Esophagus squamous epithelium (tissue), 5 donors: ENCODE measurements around the gene CADM1. TPM values are rescaled to one million over a fixed set of nuclear protein-coding genes. Genes with fewer than 3 reads are reported as not detected.
A peak's percentile ranks its signal among the peaks of the same experiment; 100 is the strongest.

ENCODE experiments used
- DNase-seq: peaks from one replicate; lab custom pipeline; 2025; lab: John Stamatoyannopoulos, UW
- H3K27ac ChIP-seq, 4 donors: fragments of 200-600 bp; sonication (generic); one replicate each; pipeline ENCODE4 v1.5.1; 2016 to 2019; ENCODE audit warnings: mild to moderate bottlenecking in 1 of 4
- H3K27me3 ChIP-seq, 4 donors: fragments of 200-600 bp; sonication (generic); 1 replicate in 3 of 4; 2 replicates in 1 of 4; pipeline versions ENCODE4 v1.5.1 to v1.6.0; 2017 to 2021; ENCODE audit warnings: antibody characterized with exemption in 1 of 4
- H3K36me3 ChIP-seq, 3 donors: fragments of 200-600 bp; sonication (generic); one replicate each; pipeline ENCODE4 v1.5.1; 2016 to 2019
- H3K4me1 ChIP-seq, 3 donors: fragments of 200-600 bp; sonication (generic); one replicate each; pipeline ENCODE4 v1.5.1; 2017 to 2019
- H3K4me3 ChIP-seq, 4 donors: fragments of 200-600 bp; sonication (generic); 1 replicate in 3 of 4; 2 replicates in 1 of 4; pipeline ENCODE4 v1.5.1; 2016 to 2019; ENCODE audit warnings: mild to moderate bottlenecking in 2 of 4, moderate library complexity in 1 of 4
- H3K9me3 ChIP-seq, 3 donors: fragments of 200-600 bp; sonication (generic); one replicate each; pipeline ENCODE4 v1.5.1; 2016 to 2019
- POLR2A ChIP-seq, 4 donors: fragments of 450-650 bp; IDR thresholded peaks; one replicate each; pipeline ENCODE4 v1.6.1; 2017; ENCODE audit warnings: antibody characterized with exemption in 4 of 4, mild to moderate bottlenecking in 4 of 4, moderate library complexity in 3 of 4
- WGBS, 2 donors: methylation state at CpG; one replicate each; pipeline ENCODE4 v1.1.5; 2018; 5-methylcytosine and 5-hydroxymethylcytosine counted together
- intact Hi-C: fragments of 100-400 bp; cut with DNase I; formaldehyde crosslinking; loops from one replicate; pipeline ENCODE4 v1.15.0; 2022
- total RNA-seq, 4 donors: library from RNA; depleted of rRNA; stranded (reverse); fragments of >200 nt; gene quantifications; one replicate each; pipeline ENCODE4 v1.1.0, GENCODE V29; 2016
- TF ChIP-seq, protein P1 (sequence below), 6 experiments: fragments of 450-650 bp in 4 of 6; fragments of 200-600 bp in 2 of 6; sonication (generic) in 2 of 6; IDR thresholded peaks; one replicate each; pipeline ENCODE4 v1.5.1; 2016 to 2019; ENCODE audit warnings: antibody characterized with exemption in 6 of 6, mild to moderate bottlenecking in 4 of 6, moderate library complexity in 4 of 6
- donor health status: DM: yes; HTN: yes; CAD: no.

Gene CADM1
- total RNA-seq, 4 donors from 2014 or later: 1.7 to 15.1 (median 8.3) TPM

DNA sequence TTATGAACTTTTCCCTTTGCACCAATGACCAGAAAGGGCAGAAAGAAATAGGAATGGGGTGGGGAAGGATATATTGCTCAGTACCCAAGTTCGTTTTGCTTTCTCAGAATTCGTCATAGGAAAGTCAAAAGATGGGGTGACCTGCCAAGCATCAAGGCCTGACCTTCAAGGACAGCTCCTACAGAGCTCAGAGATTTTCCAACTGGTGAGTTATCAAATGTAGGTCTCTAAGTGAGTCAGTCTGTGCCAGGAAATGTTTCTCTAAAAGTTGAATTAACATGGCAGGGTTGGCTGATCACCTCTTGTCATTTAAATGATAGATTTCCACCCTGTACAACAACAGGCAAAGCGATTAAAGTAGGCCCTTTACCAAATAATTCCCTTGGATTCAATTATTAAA is 307.2 kb downstream of the CADM1 start:
- TF ChIP-seq, protein P1, sequence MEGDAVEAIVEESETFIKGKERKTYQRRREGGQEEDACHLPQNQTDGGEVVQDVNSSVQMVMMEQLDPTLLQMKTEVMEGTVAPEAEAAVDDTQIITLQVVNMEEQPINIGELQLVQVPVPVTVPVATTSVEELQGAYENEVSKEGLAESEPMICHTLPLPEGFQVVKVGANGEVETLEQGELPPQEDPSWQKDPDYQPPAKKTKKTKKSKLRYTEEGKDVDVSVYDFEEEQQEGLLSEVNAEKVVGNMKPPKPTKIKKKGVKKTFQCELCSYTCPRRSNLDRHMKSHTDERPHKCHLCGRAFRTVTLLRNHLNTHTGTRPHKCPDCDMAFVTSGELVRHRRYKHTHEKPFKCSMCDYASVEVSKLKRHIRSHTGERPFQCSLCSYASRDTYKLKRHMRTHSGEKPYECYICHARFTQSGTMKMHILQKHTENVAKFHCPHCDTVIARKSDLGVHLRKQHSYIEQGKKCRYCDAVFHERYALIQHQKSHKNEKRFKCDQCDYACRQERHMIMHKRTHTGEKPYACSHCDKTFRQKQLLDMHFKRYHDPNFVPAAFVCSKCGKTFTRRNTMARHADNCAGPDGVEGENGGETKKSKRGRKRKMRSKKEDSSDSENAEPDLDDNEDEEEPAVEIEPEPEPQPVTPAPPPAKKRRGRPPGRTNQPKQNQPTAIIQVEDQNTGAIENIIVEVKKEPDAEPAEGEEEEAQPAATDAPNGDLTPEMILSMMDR (IDR thresholded peaks at IDR 0.05): no peak
- TF ChIP-seq POLR2A (IDR thresholded peaks at IDR 0.05): no peak
- H3K4me1 ChIP-seq: no peaks in the 10 kb centered on the region
- no peaks in the 10 kb centered on the region for H3K36me3 ChIP-seq
- intact Hi-C loops: no loop called here
- H3K27ac ChIP-seq: no peak overlapping the region
- WGBS, 2 donors: 84 to 87% methylated on average over 3 of the region's 3 CpGs
- H3K9me3 ChIP-seq: no peaks in the 10 kb centered on the region
- no peaks in the 10 kb centered on the region for H3K27me3 ChIP-seq
- DNase-seq: no peak
- H3K4me3 ChIP-seq: no peak overlapping the region

DNA sequence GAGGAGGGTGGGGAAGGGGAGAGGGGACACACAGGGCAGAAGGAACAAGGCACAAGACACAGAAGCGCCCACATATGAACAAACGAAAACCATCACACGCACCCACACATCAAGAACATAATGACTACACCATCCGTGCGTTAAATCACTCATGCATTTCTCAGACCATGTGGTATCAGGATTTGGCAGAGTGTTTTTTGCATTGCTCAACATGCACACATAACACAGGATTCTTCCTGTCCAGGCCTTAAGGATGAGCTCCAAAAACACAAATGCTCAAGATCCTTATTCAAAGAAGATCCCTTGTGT is 309.5 kb downstream of the CADM1 start:
- H3K36me3 ChIP-seq: no peaks in the 10 kb centered on the region
- H3K4me3 ChIP-seq: peak overlapping the region in 1 of 4 donors; percentile 19
- no peaks in the 10 kb centered on the region for H3K4me1 ChIP-seq
- H3K27me3 ChIP-seq: no peaks in the 10 kb centered on the region
- H3K9me3 ChIP-seq: no peaks in the 10 kb centered on the region
- peak overlapping the region in 1 of 4 donors; percentile 29 for H3K27ac ChIP-seq
- intact Hi-C loops: no loop called here
- no peak for DNase-seq
- WGBS, 2 donors: 72 to 90% methylated on average over 5 of the region's 5 CpGs
- TF ChIP-seq, protein P1 (IDR thresholded peaks at IDR 0.05): no peak
- no peak for TF ChIP-seq POLR2A (IDR thresholded peaks at IDR 0.05)

DNA sequence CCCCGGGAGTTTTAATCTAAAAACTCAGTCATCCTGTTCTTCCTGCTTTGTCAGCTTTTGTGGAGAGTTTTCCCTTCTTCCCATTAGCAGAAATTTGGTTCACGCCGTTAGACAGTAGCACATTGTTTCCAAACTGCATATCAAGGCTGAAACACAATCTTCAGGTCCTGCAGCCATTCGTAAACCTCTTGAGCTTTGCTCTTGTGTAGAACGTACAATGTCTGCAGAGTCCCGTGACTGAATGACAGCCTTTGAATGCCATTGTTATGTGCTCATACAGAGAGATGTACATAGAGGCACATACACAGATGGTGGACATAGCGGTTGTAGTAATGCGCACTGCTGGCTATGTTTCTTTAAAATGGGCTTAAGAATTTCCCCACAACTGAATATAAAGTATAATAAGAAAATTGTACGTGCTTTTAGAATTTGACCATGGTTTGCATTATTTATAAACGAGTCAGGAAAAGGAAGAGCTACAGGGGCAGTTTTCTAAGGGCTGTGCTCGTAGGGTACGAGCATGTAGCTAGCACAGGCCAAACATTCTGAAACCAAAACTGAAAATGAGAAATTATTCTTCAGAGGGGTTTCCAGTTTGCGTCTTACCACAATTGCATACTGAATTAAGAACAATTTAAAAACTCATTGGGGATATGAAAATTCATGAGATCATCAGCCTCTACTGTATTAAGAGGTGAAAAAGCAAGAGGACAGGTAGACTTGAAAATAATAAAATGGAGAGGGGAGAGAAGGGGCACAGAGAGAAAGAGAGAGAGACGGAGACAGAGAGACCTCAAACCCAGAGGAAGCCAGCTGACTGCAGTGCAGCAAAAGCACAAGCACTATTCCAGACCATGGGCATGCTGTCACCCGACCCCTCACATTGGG is 310.1 kb downstream of the CADM1 start:
- Histone ChIP-seq H3K27me3 (no peaks in the 10 kb centered on the region), H3K4me3 (peak overlapping the region in 1 of 4 donors; percentile 19), H3K36me3 (no peaks in the 10 kb centered on the region), H3K9me3 (no peaks in the 10 kb centered on the region), H3K27ac (peak overlapping the region in 1 of 4 donors; percentile 29), H3K4me1 (no peaks in the 10 kb centered on the region)
- intact Hi-C loops: no loop called here
- no peak for TF ChIP-seq POLR2A (IDR thresholded peaks at IDR 0.05)
- TF ChIP-seq, protein P1 (IDR thresholded peaks at IDR 0.05): no peak
- no peak for DNase-seq
- WGBS, 2 donors: 72 to 73% methylated on average over 15 of the region's 15 CpGs

DNA sequence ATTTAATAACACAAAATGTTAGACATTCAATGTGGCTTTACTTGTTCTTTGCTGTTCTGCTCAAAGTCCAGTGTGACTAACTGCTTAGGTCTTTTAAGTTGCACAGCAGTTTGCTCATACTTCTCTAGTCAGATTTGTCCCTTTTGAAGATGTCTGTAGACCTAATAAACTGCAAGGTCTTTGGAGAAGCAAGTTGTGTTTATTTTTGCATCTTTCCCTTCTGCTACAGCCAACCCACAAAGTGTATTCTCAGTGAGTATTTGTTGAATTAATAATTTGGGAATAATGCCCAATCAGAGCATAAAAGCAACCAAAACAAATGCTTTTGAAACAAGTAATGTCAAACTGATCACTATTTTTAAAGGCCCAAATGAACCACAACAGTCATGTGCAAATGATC is 312.5 kb downstream of the CADM1 start:
- Histone ChIP-seq H3K4me3 (no peak overlapping the region), H3K27ac (no peak overlapping the region), H3K9me3 (no peaks in the 10 kb centered on the region), H3K36me3 (no peaks in the 10 kb centered on the region), H3K27me3 (no peaks in the 10 kb centered on the region), H3K4me1 (no peaks in the 10 kb centered on the region)
- DNase-seq: no peak
- TF ChIP-seq POLR2A (IDR thresholded peaks at IDR 0.05): no peak
- TF ChIP-seq, protein P1 (IDR thresholded peaks at IDR 0.05): no peak
- intact Hi-C loops: no loop called here

DNA sequence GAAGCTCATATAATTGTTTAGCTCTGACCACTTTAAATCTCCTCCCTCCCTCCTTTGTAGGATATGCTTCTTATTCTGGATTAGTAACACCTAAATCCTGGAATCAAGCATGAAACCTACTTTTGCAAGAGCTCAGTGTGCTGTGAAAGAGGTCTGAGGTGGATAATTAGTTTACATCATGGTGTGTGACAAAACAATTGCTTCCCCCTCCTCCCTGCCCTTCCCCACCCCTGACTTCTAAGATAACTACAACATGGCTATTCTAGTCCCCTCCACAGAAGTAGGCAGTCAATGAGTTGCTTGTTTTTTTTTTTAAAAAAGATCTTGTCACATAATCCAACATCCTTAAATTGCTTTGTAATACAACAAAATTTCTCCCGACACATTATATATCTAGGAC is 314.0 kb downstream of the CADM1 start:
- no peak for DNase-seq
- Histone ChIP-seq H3K27me3 (no peaks in the 10 kb centered on the region), H3K36me3 (no peaks in the 10 kb centered on the region), H3K9me3 (no peaks in the 10 kb centered on the region), H3K27ac (no peak overlapping the region), H3K4me1 (no peaks in the 10 kb centered on the region), H3K4me3 (no peak overlapping the region)
- 89 to 100% methylated on average over 1 of the region's 1 CpG for WGBS, 2 donors
- intact Hi-C loops: no loop called here
- TF ChIP-seq, protein P1 (IDR thresholded peaks at IDR 0.05): no peak
- TF ChIP-seq POLR2A (IDR thresholded peaks at IDR 0.05): no peak
